Mucosa of descending colon (tissue), 3 donors: ENCODE results near the gene HCFC1R1. TPM values are rescaled to one million over a fixed set of nuclear protein-coding genes. Genes with fewer than 3 reads are reported as not detected.

Experiments
- ATAC-seq: fragments of 200-7000 bp; cut with Tn5 transposase; one replicate; pipeline ENCODE4 v1.9.1; 2020; ENCODE audit warnings: mild to moderate bottlenecking, moderate library complexity
- DNase-seq, 3 donors: peaks; one replicate each; pipeline ENCODE4 v3.0.0-alpha.2; 2020
- H3K36me3 ChIP-seq: fragments of 200-600 bp; one replicate; pipeline ENCODE4 v1.8.0; 2021; ENCODE audit warnings: low read depth, mild to moderate bottlenecking
- H3K4me1 ChIP-seq: fragments of 200-600 bp; one replicate; pipeline ENCODE4 v1.8.0; 2021; ENCODE audit warnings: low read depth, mild to moderate bottlenecking
- H3K4me3 ChIP-seq: fragments of 200-600 bp; one replicate; pipeline ENCODE4 v1.8.0; 2021; ENCODE audit warnings: mild to moderate bottlenecking
- H3K9me3 ChIP-seq: fragments of 200-600 bp; one replicate; pipeline ENCODE4 v1.8.0; 2021; ENCODE audit warnings: mild to moderate bottlenecking
- CTCF ChIP-seq: fragments of 200-600 bp; IDR thresholded peaks from one replicate; pipeline ENCODE4 v1.8.0; 2022; ENCODE audit warnings: antibody characterized with exemption, mild to moderate bottlenecking
- intact Hi-C, 2 donors: fragments of 100-400 bp; cut with DNase I in 1 of 2; cut with micrococcal nuclease in 1 of 2; formaldehyde crosslinking; loops; one replicate each; pipeline versions ENCODE4 v1.11.0 to v1.11.1; 2022; cut with DNase I, micrococcal nuclease
- total RNA-seq, 3 donors: library from RNA; stranded (reverse); fragmentation: NEBNext Ultra II Directional in 2 of 3; extraction: Animal tissue kit (Norgen Biotek cat#: 25700) in 2 of 3; gene quantifications; one replicate each; pipeline versions ENCODE4 v1.2.1 to v1.2.4, GENCODE V29; 2021 to 2023
- donor health status: DM: no; HTN: no; CAD: no; lungs with moderate emphysema.
- donor health status: DM: no; HTN: no; CAD: no.
- donor health status: DM: no; HTN: yes; CAD: no.

The HCFC1R1 gene
- total RNA-seq, 3 donors from 2014 or later: 19.7 to 33.3 (median 26.5) TPM

GRCh38 chr16:3019594-3020246 is 4.0 kb downstream of the HCFC1R1 start:
- DNase-seq (no peak), ATAC-seq (no peak)
- Histone ChIP-seq H3K36me3 (no peaks in the 10 kb centered on the region), H3K4me3 (peak overlapping the region; percentile 10), H3K4me1 (peaks cover 42% of the 10 kb centered on the region), H3K9me3 (no peaks in the 10 kb centered on the region)
- TF ChIP-seq CTCF: no peak
- intact Hi-C loops: no loop called here

GRCh38 chr16:3017794-3018506 is 5.8 kb downstream of the HCFC1R1 start, which contains the start of gene CLDN6:
CLDN6 (minus strand) TSS chr16:3018183; CDS start chr16:3016021, 2,162 bp downstream.
- H3K36me3 ChIP-seq: no peaks in the 10 kb centered on the region
- DNase-seq (peak in 1 of 3 donors; percentile 62), ATAC-seq (no peak)
- TF ChIP-seq CTCF: no peak
- intact Hi-C loops: no loop called here
- peaks cover 33% of the 10 kb centered on the region for H3K4me1 ChIP-seq
- H3K4me3 ChIP-seq: no peak within 1 kb of the TSS
- H3K9me3 ChIP-seq: no peaks in the 10 kb centered on the region

GRCh38 chr16:3017344-3017743 is 6.4 kb downstream of the HCFC1R1 start:
- TF ChIP-seq CTCF: no peak
- Histone ChIP-seq H3K9me3 (no peaks in the 10 kb centered on the region), H3K4me3 (no peak overlapping the region), H3K4me1 (peaks cover 27% of the 10 kb centered on the region), H3K36me3 (no peaks in the 10 kb centered on the region)
- intact Hi-C loops: no loop called here
- DNase-seq: no peak
- ATAC-seq: no peak

- intact Hi-C loops: no loop called here
- no peak overlapping the region for H3K4me3 ChIP-seq
- DNase-seq (no peak), ATAC-seq (no peak)
- no peak for TF ChIP-seq CTCF
- no peaks in the 10 kb centered on the region for H3K36me3 ChIP-seq
- no peaks in the 10 kb centered on the region for H3K9me3 ChIP-seq
- H3K4me1 ChIP-seq: peaks cover 13% of the 10 kb centered on the region
Observed at GRCh38 chr16:3015865-3016521, 7.7 kb downstream of the HCFC1R1 start.

- Histone ChIP-seq H3K4me1 (peaks cover 11% of the 10 kb centered on the region), H3K4me3 (no peak overlapping the region), H3K36me3 (no peaks in the 10 kb centered on the region), H3K9me3 (no peaks in the 10 kb centered on the region)
- intact Hi-C loops: no loop called here
- TF ChIP-seq CTCF: no peak
- DNase-seq: no peak
- ATAC-seq: no peak
Observed at GRCh38 chr16:3014971-3015370, 8.8 kb downstream of the HCFC1R1 start.
